Naive thymus-derived CD4-positive, alpha-beta T cell (primary cell): ENCODE data around the gene AFTPH. TPM values are rescaled to one million over a fixed set of nuclear protein-coding genes. Genes with fewer than 3 reads are reported as not detected.

ENCODE experiments used
- ATAC-seq: fragments of 150-1000 bp; cut with Tn5 transposase; 2 replicates; pipeline ENCODE4 v1.10.0; 2021; ENCODE audit warnings: mild to moderate bottlenecking, moderate library complexity
- CTCF ChIA-PET: fragments of 350-600 bp; sonication (Branson Sonifier 250); formaldehyde crosslinking; loops from one replicate; lab custom pipeline; 2021; ENCODE audit warnings: antibody characterized with exemption; lab: Charles Lee
- POLR2A ChIA-PET: fragments of 350-600 bp; sonication (Branson Sonifier 250); formaldehyde crosslinking; loops from one replicate; lab custom pipeline; 2021; ENCODE audit warnings: antibody characterized with exemption, inconsistent platforms; lab: Charles Lee
- DNase-seq, 9 donors: peaks; one replicate each; pipeline versions ENCODE4 v3.0.0 to v3.0.0-alpha.2; 2020 to 2022; ENCODE audit warnings: mixed read lengths in 1 of 9
- H3K27ac ChIP-seq: one replicate; pipeline ENCODE4 v1.7.0; 2013; ENCODE audit warnings: mild to moderate bottlenecking, low read depth, low read length, moderate library complexity
- H3K27me3 ChIP-seq, 2 donors: one replicate each; pipeline ENCODE4 v1.7.0; 2013; ENCODE audit warnings: low read length in 2 of 2, mild to moderate bottlenecking in 2 of 2, moderate library complexity in 2 of 2; ENCODE audit not compliant: control insufficient read depth in 2 of 2, insufficient read depth in 2 of 2
- H3K36me3 ChIP-seq, 3 experiments: 1 replicate in 2 of 3; 2 replicates in 1 of 3; pipeline ENCODE4 v1.7.0; 2013; ENCODE audit warnings: low read length in 3 of 3, mild to moderate bottlenecking in 3 of 3, moderate library complexity in 1 of 3; ENCODE audit not compliant: insufficient read depth in 3 of 3, control insufficient read depth in 2 of 3
- H3K4me1 ChIP-seq, 2 donors: one replicate each; pipeline ENCODE4 v1.7.0; 2013; ENCODE audit warnings: low read length in 2 of 2, mild to moderate bottlenecking in 2 of 2, moderate library complexity in 1 of 2; ENCODE audit not compliant: control insufficient read depth in 2 of 2, insufficient read depth in 2 of 2
- H3K4me3 ChIP-seq: 2 replicates; pipeline ENCODE4 v1.7.0; 2013; ENCODE audit warnings: mild to moderate bottlenecking, low read length
- H3K9me3 ChIP-seq, 3 experiments: 1 replicate in 2 of 3; 2 replicates in 1 of 3; pipeline ENCODE4 v1.7.0; 2013; ENCODE audit warnings: low read length in 3 of 3; ENCODE audit not compliant: control insufficient read depth in 2 of 3
- H3K27ac Mint-ChIP-seq, 9 donors: one replicate each; pipeline ENCODE4 v1.8.0; 2020 to 2022; ENCODE audit warnings: mixed read lengths in 9 of 9, mild to moderate bottlenecking in 8 of 9, moderate library complexity in 5 of 9, inconsistent platforms in 2 of 9
- H3K27me3 Mint-ChIP-seq, 5 donors: one replicate each; pipeline ENCODE4 v1.8.0; 2021 to 2022; ENCODE audit warnings: mixed read lengths in 5 of 5, mild to moderate bottlenecking in 1 of 5
- H3K36me3 Mint-ChIP-seq, 5 donors: one replicate each; pipeline ENCODE4 v1.8.0; 2020 to 2022; ENCODE audit warnings: mixed read lengths in 5 of 5, mild to moderate bottlenecking in 3 of 5, inconsistent platforms in 1 of 5
- H3K4me1 Mint-ChIP-seq, 7 donors: one replicate each; pipeline ENCODE4 v1.8.0; 2020 to 2022; ENCODE audit warnings: mixed read lengths in 7 of 7, mild to moderate bottlenecking in 3 of 7, inconsistent platforms in 1 of 7
- H3K4me3 Mint-ChIP-seq, 10 donors: one replicate each; pipeline ENCODE4 v1.8.0; 2020 to 2022; ENCODE audit warnings: mild to moderate bottlenecking in 10 of 10, mixed read lengths in 10 of 10, moderate library complexity in 6 of 10, inconsistent platforms in 2 of 10
- H3K9me3 Mint-ChIP-seq, 11 donors: one replicate each; pipeline ENCODE4 v1.8.0; 2020 to 2022; ENCODE audit warnings: mixed read lengths in 11 of 11, mild to moderate bottlenecking in 4 of 11, inconsistent platforms in 1 of 11, moderate library complexity in 1 of 11
- intact Hi-C, 2 donors: fragments of 100-400 bp; cut with micrococcal nuclease; formaldehyde crosslinking; loops; one replicate each; pipeline ENCODE4 v1.15.1; 2023
- polyA plus RNA-seq, 2 donors: library from polyadenylated mRNA; unstranded; fragments of 300-500 nt; fragmentation: Illumina TruSeq; gene quantifications; one replicate each; pipeline ENCODE4 v1.2.3, GENCODE V29; 2021
- total RNA-seq, 6 experiments: library from RNA in 5 of 6; stranded (reverse) in 5 of 6; gene quantifications; 1 replicate in 5 of 6; 2 replicates in 1 of 6; pipeline ENCODE4 v1.2.3 and lab custom pipeline; 2021 to 2026

Gene AFTPH
- total and polyA plus RNA-seq, 7 experiments from 2014 or later = 19.7 to 46.2 (median 36.0) TPM

- Mint-ChIP-seq H3K27ac (peak overlapping the region in 1 of 9 donors; percentile 55), H3K27me3 (peaks cover 0 to 30% (median 0%) of the 10 kb centered on the region in 5 donors), H3K4me3 (no peak overlapping the region), H3K4me1 (peaks cover under 1 to 13% (median 5%) of the 10 kb centered on the region in 7 donors), H3K36me3 (no peaks in the 10 kb centered on the region), H3K9me3 (no peaks in the 10 kb centered on the region)
- Histone ChIP-seq H3K4me1 (peaks cover 1 to 7% of the 10 kb centered on the region in 2 donors), H3K36me3 (no peaks in the 10 kb centered on the region), H3K27me3 (no peaks in the 10 kb centered on the region), H3K27ac (no peak overlapping the region), H3K9me3 (no peaks in the 10 kb centered on the region), H3K4me3 (no peak overlapping the region)
- POLR2A ChIA-PET = no interaction called here
- ATAC-seq = no peak
- intact Hi-C loops = no loop called here
- DNase-seq = no peak
- CTCF ChIA-PET = interaction anchor here (0.7 kb wide), 1 partner anchor 509 kb away, joined by 4 read pairs; no protein-coding TSS in a partner anchor
These were observed 89.1 kb downstream of the AFTPH start for GRCh38 chr2:64613276-64613675.

- POLR2A ChIA-PET = interaction anchor here (0.6 kb wide), 1 partner anchor 273 kb away, joined by 3 read pairs; no protein-coding TSS in a partner anchor
- H3K36me3 ChIP-seq = no peaks in the 10 kb centered on the region
- no peaks in the 10 kb centered on the region for H3K4me1 ChIP-seq
- Mint-ChIP-seq H3K4me3 (no peak overlapping the region), H3K27ac (peak overlapping the region in 1 of 9 donors; percentile 30), H3K36me3 (no peaks in the 10 kb centered on the region), H3K9me3 (no peaks in the 10 kb centered on the region), H3K4me1 (peaks cover 0 to 6% (median 0%) of the 10 kb centered on the region in 7 donors), H3K27me3 (peaks cover 0 to 38% (median 0%) of the 10 kb centered on the region in 5 donors)
- DNase-seq = no peak
- ATAC-seq = no peak
- no peaks in the 10 kb centered on the region for H3K9me3 ChIP-seq
- H3K4me3 ChIP-seq = no peak overlapping the region
- no peaks in the 10 kb centered on the region for H3K27me3 ChIP-seq
- CTCF ChIA-PET = interaction anchor here (0.7 to 1.6 kb wide), 3 partner anchors 15 to 216 kb away, joined by 4 to 6 read pairs (median 5); no protein-coding TSS in a partner anchor
- no peak overlapping the region for H3K27ac ChIP-seq
- intact Hi-C loops = no loop called here
These were observed 91.2 kb downstream of the AFTPH start for GRCh38 chr2:64615192-64615763.

DNA sequence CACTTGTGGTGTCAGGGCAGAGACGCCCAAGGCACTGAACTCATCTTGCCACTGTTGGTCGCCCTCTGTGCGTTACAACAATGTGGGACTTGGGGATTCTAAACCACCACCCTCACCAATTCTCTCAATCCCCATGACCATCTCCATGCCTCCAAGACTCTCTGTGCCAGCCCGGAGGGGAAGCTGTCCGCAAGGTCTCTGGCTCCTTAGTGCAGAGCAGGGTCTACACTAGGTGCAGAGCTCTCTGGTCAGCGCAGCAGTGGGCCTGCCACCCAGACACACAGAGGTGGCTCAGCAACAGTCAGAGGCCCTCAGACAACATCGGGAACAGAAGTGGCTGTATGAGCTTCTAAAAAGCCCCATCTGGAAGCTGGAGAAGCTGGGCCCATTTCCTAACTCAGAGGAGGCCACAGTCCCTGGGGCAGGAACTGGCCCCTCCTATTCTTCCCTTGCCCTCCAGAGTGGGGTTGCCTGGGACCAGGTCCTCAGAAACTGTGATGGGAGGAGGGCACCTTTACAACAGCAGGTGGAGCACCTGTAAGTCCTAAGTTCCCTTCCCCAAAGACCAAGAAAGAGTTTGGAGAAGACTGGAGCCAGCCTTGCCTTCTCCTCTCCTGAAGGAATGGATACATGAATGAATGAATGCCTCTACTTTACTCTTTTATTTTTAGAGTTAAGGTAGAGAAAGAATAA, 91.9 kb downstream of the AFTPH start:
- H3K9me3 Mint-ChIP-seq = no peaks in the 10 kb centered on the region
- no peak overlapping the region for H3K27ac ChIP-seq
- no peaks in the 10 kb centered on the region for H3K36me3 Mint-ChIP-seq
- intact Hi-C loops = no loop called here
- CTCF ChIA-PET = interaction anchor here (0.7 to 1.3 kb wide), 5 partner anchors 19 to 151 kb away, joined by 3 to 5 read pairs (median 3); no protein-coding TSS in a partner anchor
- H3K4me1 Mint-ChIP-seq = peaks cover 0 to 5% (median 0%) of the 10 kb centered on the region in 7 donors
- H3K27ac Mint-ChIP-seq = peak overlapping the region in 1 of 9 donors; percentile 45
- no peaks in the 10 kb centered on the region for H3K4me1 ChIP-seq
- POLR2A ChIA-PET = no interaction called here
- H3K27me3 Mint-ChIP-seq = peaks cover 0 to 36% (median 0%) of the 10 kb centered on the region in 5 donors
- H3K4me3 Mint-ChIP-seq = no peak overlapping the region
- H3K4me3 ChIP-seq = no peak overlapping the region
- ATAC-seq (no peak), DNase-seq (peak in 1 of 9 donors; percentile 17)
- H3K27me3 ChIP-seq = no peaks in the 10 kb centered on the region
- H3K36me3 ChIP-seq = no peaks in the 10 kb centered on the region
- H3K9me3 ChIP-seq = no peaks in the 10 kb centered on the region

- ATAC-seq (no peak), DNase-seq (no peak)
- peaks cover 0 to 29% (median 0%) of the 10 kb centered on the region in 5 donors for H3K27me3 Mint-ChIP-seq
These were observed 93.6 kb downstream of the AFTPH start for GRCh38 chr2:64617631-64618151.

DNA sequence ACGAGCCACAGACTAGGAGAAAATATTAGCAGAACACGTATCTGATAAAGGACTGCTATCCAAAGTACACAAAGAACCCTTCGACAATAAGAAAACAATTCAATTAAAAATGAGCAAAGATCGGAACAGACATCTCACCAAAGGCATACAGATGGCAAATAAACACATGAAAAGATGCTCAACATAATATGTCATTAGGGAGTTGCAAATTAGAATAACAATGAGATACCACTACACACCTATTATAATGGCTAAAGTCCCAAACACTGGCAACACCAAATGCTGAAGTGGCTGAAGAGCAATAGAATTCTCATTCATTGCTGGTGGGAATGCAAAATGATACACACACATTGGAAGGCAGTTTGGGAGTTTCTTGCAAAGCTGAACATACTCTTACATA, 96.5 kb downstream of the AFTPH start:
- peaks cover 0 to 2% (median 0%) of the 10 kb centered on the region in 11 donors for H3K9me3 Mint-ChIP-seq
- Histone ChIP-seq H3K27me3 (no peaks in the 10 kb centered on the region), H3K4me3 (no peak overlapping the region), H3K9me3 (no peaks in the 10 kb centered on the region), H3K27ac (no peak overlapping the region), H3K4me1 (no peaks in the 10 kb centered on the region), H3K36me3 (no peaks in the 10 kb centered on the region)
- intact Hi-C loops = no loop called here
- no peak overlapping the region for H3K27ac Mint-ChIP-seq
- H3K4me3 Mint-ChIP-seq = no peak overlapping the region
- POLR2A ChIA-PET = no interaction called here
- no peaks in the 10 kb centered on the region for H3K36me3 Mint-ChIP-seq
- no peak for DNase-seq
- peaks cover 0 to 22% (median 0%) of the 10 kb centered on the region in 5 donors for H3K27me3 Mint-ChIP-seq
- no peak for ATAC-seq
- CTCF ChIA-PET = no interaction called here
- H3K4me1 Mint-ChIP-seq = peaks cover 0 to 5% (median 0%) of the 10 kb centered on the region in 7 donors

More at GRCh38 chr2:64617631-64618151, 93.6 kb downstream of the AFTPH start:
- Histone ChIP-seq H3K4me1 (no peaks in the 10 kb centered on the region), H3K27me3 (no peaks in the 10 kb centered on the region), H3K36me3 (no peaks in the 10 kb centered on the region), H3K9me3 (no peaks in the 10 kb centered on the region), H3K27ac (no peak overlapping the region), H3K4me3 (no peak overlapping the region)
- ChIA-PET POLR2A (interaction anchor here (0.5 kb wide), 1 partner anchor 608 kb away, joined by 3 read pairs; no protein-coding TSS in a partner anchor), CTCF (interaction anchor here (0.6 to 1.1 kb wide), 2 partner anchors 27 to 255 kb away, joined by 3 read pairs; no protein-coding TSS in a partner anchor)
- no peaks in the 10 kb centered on the region for H3K9me3 Mint-ChIP-seq
- H3K4me3 Mint-ChIP-seq = no peak overlapping the region
- peak overlapping the region in 2 of 9 donors; percentile 18 to 45 for H3K27ac Mint-ChIP-seq
- intact Hi-C loops = no loop called here
- peaks cover 0 to 5% (median 0%) of the 10 kb centered on the region in 7 donors for H3K4me1 Mint-ChIP-seq
- H3K36me3 Mint-ChIP-seq = no peaks in the 10 kb centered on the region

GRCh38 chr2:64622443-64623241, 98.5 kb downstream of the AFTPH start:
- Mint-ChIP-seq H3K36me3 (no peaks in the 10 kb centered on the region), H3K27ac (no peak overlapping the region), H3K4me3 (peak overlapping the region in 1 of 10 donors; percentile 51), H3K4me1 (peaks cover 0 to 4% (median 0%) of the 10 kb centered on the region in 7 donors), H3K27me3 (peaks cover 0 to 22% (median 0%) of the 10 kb centered on the region in 5 donors), H3K9me3 (peaks cover 0 to 2% (median 0%) of the 10 kb centered on the region in 11 donors)
- ATAC-seq (peak; percentile 15), DNase-seq (peak in 1 of 9 donors; percentile 3)
- H3K9me3 ChIP-seq = no peaks in the 10 kb centered on the region
- CTCF ChIA-PET = interaction anchor here (1.1 kb wide), 1 partner anchor 135 kb away, joined by 3 read pairs; no protein-coding TSS in a partner anchor
- H3K27me3 ChIP-seq = no peaks in the 10 kb centered on the region
- intact Hi-C loops = no loop called here
- H3K27ac ChIP-seq = no peak overlapping the region
- H3K4me3 ChIP-seq = no peak overlapping the region
- POLR2A ChIA-PET = no interaction called here
- no peaks in the 10 kb centered on the region for H3K4me1 ChIP-seq
- no peaks in the 10 kb centered on the region for H3K36me3 ChIP-seq
